ENCODE results near the gene REX1BD. TPM values are rescaled to one million over a fixed set of nuclear protein-coding genes. Genes with fewer than 3 reads are reported as not detected.

REX1BD gene
- total and polyA plus RNA-seq, 2 of the 8 experiments (the other 6 are each of a cell fraction or from before 2014, with no cell fraction given) = 56.8 to 62.7 TPM

- TF ChIP-seq RNF2 (IDR thresholded peaks at IDR 0.05; ENCODE audit: borderline replicate concordance, low read depth, low read length, missing control alignments, poor library complexity, severe bottlenecking) (no peak), GTF2F1 (IDR thresholded peaks at IDR 0.05; ENCODE audit: borderline replicate concordance, low read depth, low read length) (no peak)
- TF ChIP-seq, protein P1, sequence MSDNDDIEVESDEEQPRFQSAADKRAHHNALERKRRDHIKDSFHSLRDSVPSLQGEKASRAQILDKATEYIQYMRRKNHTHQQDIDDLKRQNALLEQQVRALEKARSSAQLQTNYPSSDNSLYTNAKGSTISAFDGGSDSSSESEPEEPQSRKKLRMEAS (IDR thresholded peaks at IDR 0.05) = peak; percentile 8; the same call in 1 of the 2 replicates
Measured at GRCh38 chr19:18611327-18612050, 22.9 kb downstream of the REX1BD start (continued).
